ENCODE measurements around the gene ZNF280B. TPM values are rescaled to one million over a fixed set of nuclear protein-coding genes. Genes with fewer than 3 reads are reported as not detected.

ZNF280B gene
- total RNA-seq, 4 donors from 2014 or later, result 0.08 to 0.19 (median 0.18) TPM; not detected in 1

DNA sequence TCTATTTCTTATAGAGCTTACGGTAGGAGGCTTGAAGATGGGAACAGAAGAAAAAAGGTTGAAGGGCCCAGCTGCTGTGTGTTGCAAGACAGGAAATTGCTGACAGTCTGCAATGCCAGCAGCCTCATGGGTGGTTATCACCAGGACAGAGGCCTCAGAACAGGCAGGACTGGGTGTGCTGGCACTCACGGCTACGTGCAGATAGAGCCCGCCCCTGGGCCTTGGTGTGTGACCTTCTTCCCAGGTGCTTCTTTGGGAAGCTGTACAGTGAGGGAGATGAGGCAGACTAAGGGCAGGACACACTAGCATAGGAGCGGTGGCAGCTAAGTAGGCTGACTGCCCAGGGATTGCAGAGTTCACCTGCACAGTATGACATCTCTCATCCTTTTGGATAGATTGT is 37.9 kb upstream of the ZNF280B start:
- Histone ChIP-seq H3K36me3 (no peaks in the 10 kb centered on the region), H3K4me1 (no peaks in the 10 kb centered on the region), H3K27me3 (peaks cover 0 to 22% (median 0%) of the 10 kb centered on the region in 4 donors), H3K27ac (no peak overlapping the region), H3K4me3 (no peak overlapping the region), H3K9me3 (no peaks in the 10 kb centered on the region)
- DNase-seq, result no peak
- 49 to 54% methylated on average over 4 to 5 of the region's 5 CpGs for WGBS, 2 donors
- intact Hi-C loops (cut with DNase I), result no loop called here
- no peak for TF ChIP-seq POLR2A (IDR thresholded peaks at IDR 0.05)
- TF ChIP-seq, protein P1, sequence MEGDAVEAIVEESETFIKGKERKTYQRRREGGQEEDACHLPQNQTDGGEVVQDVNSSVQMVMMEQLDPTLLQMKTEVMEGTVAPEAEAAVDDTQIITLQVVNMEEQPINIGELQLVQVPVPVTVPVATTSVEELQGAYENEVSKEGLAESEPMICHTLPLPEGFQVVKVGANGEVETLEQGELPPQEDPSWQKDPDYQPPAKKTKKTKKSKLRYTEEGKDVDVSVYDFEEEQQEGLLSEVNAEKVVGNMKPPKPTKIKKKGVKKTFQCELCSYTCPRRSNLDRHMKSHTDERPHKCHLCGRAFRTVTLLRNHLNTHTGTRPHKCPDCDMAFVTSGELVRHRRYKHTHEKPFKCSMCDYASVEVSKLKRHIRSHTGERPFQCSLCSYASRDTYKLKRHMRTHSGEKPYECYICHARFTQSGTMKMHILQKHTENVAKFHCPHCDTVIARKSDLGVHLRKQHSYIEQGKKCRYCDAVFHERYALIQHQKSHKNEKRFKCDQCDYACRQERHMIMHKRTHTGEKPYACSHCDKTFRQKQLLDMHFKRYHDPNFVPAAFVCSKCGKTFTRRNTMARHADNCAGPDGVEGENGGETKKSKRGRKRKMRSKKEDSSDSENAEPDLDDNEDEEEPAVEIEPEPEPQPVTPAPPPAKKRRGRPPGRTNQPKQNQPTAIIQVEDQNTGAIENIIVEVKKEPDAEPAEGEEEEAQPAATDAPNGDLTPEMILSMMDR (IDR thresholded peaks at IDR 0.05), result no peak

DNA sequence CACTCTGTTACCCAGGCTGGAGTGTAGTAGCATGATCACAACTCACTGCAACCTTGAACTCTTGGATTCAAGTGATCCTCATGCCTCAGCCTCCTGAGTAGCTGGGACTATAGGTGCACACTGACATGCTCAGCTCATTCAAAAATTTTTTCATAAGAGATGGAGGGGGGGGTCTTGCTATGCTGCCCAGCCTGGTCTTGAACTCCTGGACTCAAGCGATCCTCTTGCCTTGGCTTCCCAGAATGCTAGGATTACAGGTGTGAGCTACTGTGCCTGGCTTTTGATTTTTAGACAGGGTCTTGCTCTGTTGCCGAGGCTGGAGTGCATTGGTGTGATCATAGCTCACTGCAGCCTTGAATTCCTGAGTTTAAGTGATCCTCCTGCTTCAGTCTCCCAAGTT is 36.5 kb upstream of the ZNF280B start:
- Histone ChIP-seq H3K27me3 (peaks cover 0 to 29% (median 0%) of the 10 kb centered on the region in 4 donors), H3K27ac (no peak overlapping the region), H3K9me3 (no peaks in the 10 kb centered on the region), H3K4me3 (no peak overlapping the region), H3K36me3 (no peaks in the 10 kb centered on the region), H3K4me1 (no peaks in the 10 kb centered on the region)
- WGBS, 2 donors, result 43 to 50% methylated on average over 1 to 2 of the region's 2 CpGs
- TF ChIP-seq, protein P1 (IDR thresholded peaks at IDR 0.05), result no peak
- no peak for TF ChIP-seq POLR2A (IDR thresholded peaks at IDR 0.05)
- intact Hi-C loops (cut with DNase I), result no loop called here
- no peak for DNase-seq

DNA sequence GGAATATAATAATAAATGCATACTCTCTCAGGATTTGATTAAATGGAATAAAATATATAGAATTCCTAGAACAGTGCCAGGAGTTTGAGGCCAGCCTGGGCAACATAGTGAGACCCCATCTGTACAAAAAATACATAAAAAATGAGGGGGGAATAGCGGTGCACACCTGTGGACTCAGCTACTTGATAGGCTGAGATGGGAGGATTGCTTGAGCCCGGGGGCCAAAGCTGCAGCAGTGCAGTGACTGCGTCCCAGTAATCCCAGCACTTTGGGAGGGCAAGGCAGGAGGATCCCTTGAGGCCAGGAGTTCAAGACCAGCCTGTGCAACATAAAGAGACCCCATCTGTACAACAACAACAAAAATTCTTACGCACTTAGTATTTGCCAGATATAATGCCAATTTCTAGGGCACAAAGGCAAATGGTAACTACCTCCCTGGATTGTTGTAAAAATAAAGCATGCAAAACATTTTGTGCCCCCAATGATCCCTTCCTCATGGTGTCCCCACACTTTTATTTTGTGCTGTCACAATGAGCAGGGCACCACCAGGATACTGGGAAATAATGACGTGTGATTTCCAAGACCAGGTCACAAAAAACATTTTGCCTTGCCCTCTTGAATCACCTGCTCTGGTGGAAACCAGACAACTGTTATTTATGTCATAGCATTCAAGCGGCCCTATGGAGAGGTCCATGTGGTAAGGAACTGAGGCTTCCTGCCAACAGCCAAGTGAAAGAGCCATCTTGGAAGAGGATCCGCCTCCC is 29.9 kb upstream of the ZNF280B start:
- Histone ChIP-seq H3K27ac (no peak overlapping the region), H3K4me1 (no peaks in the 10 kb centered on the region), H3K36me3 (no peaks in the 10 kb centered on the region), H3K27me3 (peaks cover 0 to 22% (median 0%) of the 10 kb centered on the region in 4 donors), H3K9me3 (no peaks in the 10 kb centered on the region), H3K4me3 (no peak overlapping the region)
- intact Hi-C loops (cut with DNase I), result no loop called here
- DNase-seq, result no peak
- WGBS, 2 donors, result 68 to 77% methylated on average over 7 of the region's 7 CpGs
- no peak for TF ChIP-seq POLR2A (IDR thresholded peaks at IDR 0.05)
- TF ChIP-seq, protein P1 (IDR thresholded peaks at IDR 0.05), result no peak

DNA sequence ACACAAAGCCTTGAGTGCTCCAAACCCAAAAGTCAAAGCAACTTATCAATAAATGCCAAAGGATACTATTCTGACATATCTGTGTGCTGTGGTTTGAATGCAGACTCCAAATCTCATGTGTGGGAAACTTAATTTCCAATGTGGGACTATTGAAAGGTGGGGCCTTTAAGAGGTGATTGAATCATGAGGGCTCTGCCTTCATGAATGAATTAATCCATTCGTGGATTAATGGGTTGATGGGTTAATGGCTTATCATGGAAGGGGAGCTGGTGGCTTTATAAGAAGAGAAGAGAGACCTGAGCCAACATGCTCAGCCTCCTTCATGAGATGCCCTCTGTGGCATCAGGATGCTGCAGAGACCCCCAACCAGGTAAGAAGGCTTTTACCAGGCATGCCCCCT is 28.4 kb upstream of the ZNF280B start:
- 42 to 43% methylated on average over 1 of the region's 1 CpG for WGBS, 2 donors
- TF ChIP-seq, protein P1 (IDR thresholded peaks at IDR 0.05), result no peak
- no peak for TF ChIP-seq POLR2A (IDR thresholded peaks at IDR 0.05)

DNA sequence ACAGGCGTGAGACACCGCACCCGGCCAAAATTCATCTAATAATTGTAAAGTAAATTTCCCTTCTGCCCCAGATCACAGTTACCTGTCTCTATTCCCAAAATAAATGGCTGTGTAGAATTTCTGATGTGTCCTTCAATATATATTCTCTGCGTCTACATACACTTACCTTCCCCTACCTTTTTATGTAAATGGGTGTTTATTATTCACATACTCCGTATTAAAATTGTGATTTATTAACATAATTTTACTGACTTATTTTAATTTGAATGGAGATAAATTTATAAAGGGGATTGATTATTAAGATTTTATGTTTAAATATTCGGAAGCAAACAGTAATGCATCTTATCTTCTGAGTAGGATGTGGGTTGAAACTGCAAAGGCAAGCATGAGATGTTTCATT is 28.0 kb upstream of the ZNF280B start:
- Histone ChIP-seq H3K4me1 (no peaks in the 10 kb centered on the region), H3K9me3 (no peaks in the 10 kb centered on the region), H3K27ac (no peak overlapping the region), H3K4me3 (no peak overlapping the region), H3K36me3 (no peaks in the 10 kb centered on the region), H3K27me3 (peaks cover 0 to 18% (median 0%) of the 10 kb centered on the region in 4 donors)
- 73% methylated on average over 6 of the region's 6 CpGs for whole genome bisulfite sequencing, 2 donors
- intact Hi-C loops (cut with DNase I), result no loop called here
- TF ChIP-seq, protein P1 (IDR thresholded peaks at IDR 0.05), result no peak
- no peak for TF ChIP-seq POLR2A (IDR thresholded peaks at IDR 0.05)
- no peak for DNase-seq

More for the DNA sequence above, 28.4 kb upstream of the ZNF280B start:
- Histone ChIP-seq H3K9me3 (no peaks in the 10 kb centered on the region), H3K27ac (no peak overlapping the region), H3K4me1 (no peaks in the 10 kb centered on the region), H3K27me3 (peaks cover 0 to 22% (median 0%) of the 10 kb centered on the region in 4 donors), H3K4me3 (no peak overlapping the region), H3K36me3 (no peaks in the 10 kb centered on the region)
- intact Hi-C loops (cut with DNase I), result no loop called here
- no peak for DNase-seq
